Loucy (cell line): Measurements from ENCODE around the gene SPATS2.

Experiments used
- H2AFZ ChIP-seq: fragments of 200-600 bp; sonication (generic); 2 replicates; pipeline ENCODE4 v1.6.0; 2016; ENCODE audit warnings: antibody characterized with exemption, mild to moderate bottlenecking, low read length, moderate library complexity
- H3F3A ChIP-seq: fragments of 200-600 bp; 2 replicates; pipeline ENCODE4 v1.6.0; 2016; ENCODE audit warnings: antibody characterized with exemption, low read depth, mild to moderate bottlenecking
- H3K27me3 ChIP-seq: fragments of 200-600 bp; sonication (generic); 2 replicates; pipeline ENCODE4 v1.6.1; 2014; ENCODE audit warnings: low read length, mild to moderate bottlenecking; ENCODE audit not compliant: insufficient read depth, poor library complexity, severe bottlenecking
- H3K36me3 ChIP-seq: fragments of 200-600 bp; sonication (generic); 2 replicates; pipeline ENCODE4 v1.6.1; 2016; ENCODE audit warnings: low read length; ENCODE audit not compliant: insufficient read depth
- H3K4me1 ChIP-seq: fragments of 200-600 bp; sonication (generic); 2 replicates; pipeline ENCODE4 v1.5.1; 2014; ENCODE audit warnings: low read length, mild to moderate bottlenecking; ENCODE audit not compliant: insufficient read depth, poor library complexity, severe bottlenecking
- H3K4me2 ChIP-seq: fragments of 200-600 bp; sonication (generic); 2 replicates; pipeline ENCODE4 v1.6.0; 2014; ENCODE audit warnings: antibody characterized with exemption, low read length, low read depth, mild to moderate bottlenecking; ENCODE audit not compliant: poor library complexity, severe bottlenecking
- H3K4me3 ChIP-seq: fragments of 200-600 bp; sonication (generic); 2 replicates; pipeline ENCODE4 v1.5.1; 2014; ENCODE audit warnings: low read length, mild to moderate bottlenecking, mixed read lengths; ENCODE audit not compliant: poor library complexity, severe bottlenecking
- H3K79me2 ChIP-seq: fragments of 200-600 bp; sonication (generic); 2 replicates; pipeline ENCODE4 v1.6.1; 2014; ENCODE audit warnings: low read length; ENCODE audit not compliant: insufficient read depth
- H3K9ac ChIP-seq: fragments of 200-600 bp; sonication (generic); 2 replicates; pipeline ENCODE4 v1.6.0; 2014; ENCODE audit warnings: mild to moderate bottlenecking, low read depth, low read length, moderate library complexity; ENCODE audit not compliant: poor library complexity, severe bottlenecking
- H3K9me2 ChIP-seq: fragments of 200-600 bp; sonication (generic); replicated peaks from 2 replicates; pipeline ENCODE4 v1.6.1; 2016; ENCODE audit warnings: low read depth, low read length, mixed read lengths
- H3K9me3 ChIP-seq: fragments of 200-600 bp; sonication (generic); 2 replicates; pipeline ENCODE4 v1.6.1; 2014; ENCODE audit warnings: mild to moderate bottlenecking, antibody characterized with exemption, low read length, low read depth; ENCODE audit not compliant: insufficient read depth
- H4K20me1 ChIP-seq: fragments of 200-600 bp; sonication (generic); 2 replicates; pipeline ENCODE4 v1.6.0; 2014; ENCODE audit warnings: antibody characterized with exemption, low read length, mild to moderate bottlenecking; ENCODE audit not compliant: insufficient read depth, poor library complexity, severe bottlenecking
- EZH2phosphoT487 ChIP-seq: fragments of 200-600 bp; IDR thresholded peaks from 2 replicates; pipeline ENCODE4 v1.6.1; 2018; ENCODE audit warnings: antibody characterized with exemption, mild to moderate bottlenecking, moderate library complexity, borderline replicate concordance
- TF ChIP-seq, protein P1 (sequence below): fragments of 200-600 bp; sonication (generic); conservative IDR thresholded peaks from 2 replicates; pipeline ENCODE4 v1.5.1; 2014; ENCODE audit warnings: mild to moderate bottlenecking, antibody characterized with exemption, low read length

Gene SPATS2

DNA sequence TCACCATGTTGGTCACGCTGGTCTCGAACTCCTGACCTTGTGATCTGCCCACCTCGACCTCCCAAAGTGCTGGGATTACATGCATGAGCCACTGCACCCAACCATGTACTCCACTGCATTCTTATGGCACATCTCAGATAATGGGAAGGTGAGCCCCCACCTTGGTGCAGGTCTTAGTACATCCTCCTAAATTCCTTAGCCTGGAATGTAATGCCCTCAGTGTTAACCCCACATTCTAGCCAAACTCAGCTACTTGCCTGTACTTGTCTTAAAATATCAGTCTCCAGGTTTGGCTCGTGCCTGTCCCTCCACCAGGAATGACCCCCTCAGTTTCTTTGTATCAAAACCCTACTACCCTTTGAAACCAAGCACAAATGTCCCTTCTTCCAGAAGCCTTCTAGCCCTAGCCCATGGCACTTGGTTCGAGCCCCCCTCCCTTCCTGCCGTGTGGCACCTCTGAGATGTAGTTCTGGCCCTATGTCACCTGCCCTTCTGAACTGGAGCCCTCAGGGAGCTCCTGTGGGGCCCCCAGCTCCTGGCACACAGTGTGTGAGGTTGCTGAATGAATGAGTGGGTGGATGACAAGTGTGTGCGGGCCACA lies 179.9 kb downstream of the SPATS2 start:
- peaks cover 8% of the 10 kb centered on the region for H3K4me1 ChIP-seq
- H3K27me3 ChIP-seq = no peaks in the 10 kb centered on the region
- H3K9me3 ChIP-seq = no peaks in the 10 kb centered on the region
- H3K4me3 ChIP-seq = no peak overlapping the region
- no peaks in the 10 kb centered on the region for H3K36me3 ChIP-seq
- no peak for TF ChIP-seq EZH2phosphoT487
- TF ChIP-seq, protein P1, sequence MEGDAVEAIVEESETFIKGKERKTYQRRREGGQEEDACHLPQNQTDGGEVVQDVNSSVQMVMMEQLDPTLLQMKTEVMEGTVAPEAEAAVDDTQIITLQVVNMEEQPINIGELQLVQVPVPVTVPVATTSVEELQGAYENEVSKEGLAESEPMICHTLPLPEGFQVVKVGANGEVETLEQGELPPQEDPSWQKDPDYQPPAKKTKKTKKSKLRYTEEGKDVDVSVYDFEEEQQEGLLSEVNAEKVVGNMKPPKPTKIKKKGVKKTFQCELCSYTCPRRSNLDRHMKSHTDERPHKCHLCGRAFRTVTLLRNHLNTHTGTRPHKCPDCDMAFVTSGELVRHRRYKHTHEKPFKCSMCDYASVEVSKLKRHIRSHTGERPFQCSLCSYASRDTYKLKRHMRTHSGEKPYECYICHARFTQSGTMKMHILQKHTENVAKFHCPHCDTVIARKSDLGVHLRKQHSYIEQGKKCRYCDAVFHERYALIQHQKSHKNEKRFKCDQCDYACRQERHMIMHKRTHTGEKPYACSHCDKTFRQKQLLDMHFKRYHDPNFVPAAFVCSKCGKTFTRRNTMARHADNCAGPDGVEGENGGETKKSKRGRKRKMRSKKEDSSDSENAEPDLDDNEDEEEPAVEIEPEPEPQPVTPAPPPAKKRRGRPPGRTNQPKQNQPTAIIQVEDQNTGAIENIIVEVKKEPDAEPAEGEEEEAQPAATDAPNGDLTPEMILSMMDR = no peak
- no peak overlapping the region for H3K9ac ChIP-seq
- H3K79me2 ChIP-seq = no peaks in the 10 kb centered on the region
- H4K20me1 ChIP-seq = no peaks in the 10 kb centered on the region
- H3K4me2 ChIP-seq = no peak overlapping the region
- H3K9me2 ChIP-seq = no peaks in the 10 kb centered on the region
- H2AFZ ChIP-seq = no peak overlapping the region
- H3F3A ChIP-seq = no peaks in the 10 kb centered on the region

DNA sequence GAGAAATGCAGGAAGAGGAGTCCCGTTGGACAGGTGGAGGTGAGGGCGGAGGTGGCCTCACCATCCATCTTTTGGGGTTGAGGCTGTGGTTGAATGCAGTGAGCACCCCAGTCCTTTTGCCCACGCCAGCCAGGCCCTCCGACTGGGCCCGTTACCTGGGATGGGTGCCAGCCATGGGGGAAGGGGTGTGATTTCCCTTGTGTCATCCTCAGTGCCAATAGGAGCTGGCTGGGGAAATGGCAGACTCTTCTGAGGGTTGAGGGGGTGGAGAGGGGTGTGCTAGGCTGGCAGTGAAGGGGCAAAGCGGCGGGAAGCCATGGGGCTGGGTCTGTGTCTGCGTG lies 181.2 kb downstream of the SPATS2 start:
- no peak for TF ChIP-seq EZH2phosphoT487
- Histone ChIP-seq H3K79me2 (no peaks in the 10 kb centered on the region), H3K4me1 (peaks cover 20% of the 10 kb centered on the region), H3K9me2 (no peaks in the 10 kb centered on the region), H3K36me3 (no peaks in the 10 kb centered on the region), H3K4me2 (no peak overlapping the region), H3K4me3 (no peak overlapping the region), H3K27me3 (no peaks in the 10 kb centered on the region), H3F3A (no peaks in the 10 kb centered on the region), H3K9ac (no peak overlapping the region), H2AFZ (no peak overlapping the region), H4K20me1 (no peaks in the 10 kb centered on the region), H3K9me3 (no peaks in the 10 kb centered on the region)

DNA sequence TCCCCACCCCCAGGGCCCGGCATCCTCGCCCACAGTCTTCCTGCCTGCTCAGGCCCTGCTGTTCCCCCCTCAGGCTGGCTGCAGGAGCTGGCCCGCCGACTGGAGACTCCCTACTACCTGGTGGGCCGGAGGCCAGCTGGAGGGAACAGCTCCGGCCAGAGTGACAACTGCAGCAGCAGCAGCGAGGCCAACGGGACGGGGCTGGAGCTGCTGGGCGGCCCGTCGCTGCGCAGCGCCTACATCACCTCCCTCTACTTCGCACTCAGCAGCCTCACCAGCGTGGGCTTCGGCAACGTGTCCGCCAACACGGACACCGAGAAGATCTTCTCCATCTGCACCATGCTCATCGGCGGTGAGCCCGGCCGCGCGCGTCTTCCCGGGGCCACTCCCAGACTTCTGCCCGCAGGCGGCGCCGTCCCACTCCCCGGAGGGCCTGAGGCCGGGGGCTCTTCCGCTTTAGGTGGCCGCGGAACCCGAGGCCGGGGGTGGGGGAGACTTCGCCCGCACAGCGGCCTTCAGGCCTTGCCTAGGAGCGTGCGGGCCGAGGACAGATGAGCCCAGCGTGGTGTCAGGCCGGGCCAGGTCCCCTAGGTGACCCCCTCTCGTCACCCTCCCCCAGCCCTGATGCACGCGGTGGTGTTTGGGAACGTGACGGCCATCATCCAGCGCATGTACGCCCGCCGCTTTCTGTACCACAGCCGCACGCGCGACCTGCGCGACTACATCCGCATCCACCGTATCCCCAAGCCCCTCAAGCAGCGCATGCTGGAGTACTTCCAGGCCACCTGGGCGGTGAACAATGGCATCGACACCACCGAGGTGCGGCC lies 181.8 kb downstream of the SPATS2 start:
- Histone ChIP-seq H3K79me2 (no peaks in the 10 kb centered on the region), H3K27me3 (no peaks in the 10 kb centered on the region), H2AFZ (no peak overlapping the region), H4K20me1 (no peaks in the 10 kb centered on the region), H3K4me3 (no peak overlapping the region), H3K36me3 (no peaks in the 10 kb centered on the region), H3K4me2 (no peak overlapping the region), H3K9me2 (no peaks in the 10 kb centered on the region), H3K9me3 (no peaks in the 10 kb centered on the region), H3K9ac (no peak overlapping the region), H3F3A (no peaks in the 10 kb centered on the region), H3K4me1 (peaks cover 23% of the 10 kb centered on the region)
- TF ChIP-seq, protein P1 = no peak
- no peak for TF ChIP-seq EZH2phosphoT487
